Ovary (tissue), 3 donors: Measurements from ENCODE around the gene DLX6.

ENCODE experiments used
- EP300 ChIP-seq: sonication (generic); formaldehyde crosslinking; IDR thresholded peaks from one replicate; pipeline ENCODE4 v1.6.1; 2017; ENCODE audit warnings: antibody characterized with exemption
- POLR2A ChIP-seq: fragments of 450-650 bp; IDR thresholded peaks from one replicate; pipeline ENCODE4 v1.6.1; 2017; ENCODE audit warnings: antibody characterized with exemption, mild to moderate bottlenecking, moderate library complexity
- TF ChIP-seq, protein P1 (sequence below), 3 donors: fragments of 450-650 bp in 2 of 3; fragments of 200-600 bp in 1 of 3; IDR thresholded peaks; one replicate each; pipeline versions ENCODE4 v1.5.1 to v1.8.0; 2016 to 2022; ENCODE audit warnings: antibody characterized with exemption in 3 of 3, mild to moderate bottlenecking in 1 of 3
- donor health status: DM: no; HTN: no; CAD: no.

- TF ChIP-seq, protein P1, sequence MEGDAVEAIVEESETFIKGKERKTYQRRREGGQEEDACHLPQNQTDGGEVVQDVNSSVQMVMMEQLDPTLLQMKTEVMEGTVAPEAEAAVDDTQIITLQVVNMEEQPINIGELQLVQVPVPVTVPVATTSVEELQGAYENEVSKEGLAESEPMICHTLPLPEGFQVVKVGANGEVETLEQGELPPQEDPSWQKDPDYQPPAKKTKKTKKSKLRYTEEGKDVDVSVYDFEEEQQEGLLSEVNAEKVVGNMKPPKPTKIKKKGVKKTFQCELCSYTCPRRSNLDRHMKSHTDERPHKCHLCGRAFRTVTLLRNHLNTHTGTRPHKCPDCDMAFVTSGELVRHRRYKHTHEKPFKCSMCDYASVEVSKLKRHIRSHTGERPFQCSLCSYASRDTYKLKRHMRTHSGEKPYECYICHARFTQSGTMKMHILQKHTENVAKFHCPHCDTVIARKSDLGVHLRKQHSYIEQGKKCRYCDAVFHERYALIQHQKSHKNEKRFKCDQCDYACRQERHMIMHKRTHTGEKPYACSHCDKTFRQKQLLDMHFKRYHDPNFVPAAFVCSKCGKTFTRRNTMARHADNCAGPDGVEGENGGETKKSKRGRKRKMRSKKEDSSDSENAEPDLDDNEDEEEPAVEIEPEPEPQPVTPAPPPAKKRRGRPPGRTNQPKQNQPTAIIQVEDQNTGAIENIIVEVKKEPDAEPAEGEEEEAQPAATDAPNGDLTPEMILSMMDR (IDR thresholded peaks at IDR 0.05), result no peak
- TF ChIP-seq EP300, result no peak
- TF ChIP-seq POLR2A, result no peak
Observed at GRCh38 chr7:97022491-97023306, 17.3 kb downstream of the DLX6 start.
